ENCODE results near the gene PCK1.

PCK1 gene

DNA sequence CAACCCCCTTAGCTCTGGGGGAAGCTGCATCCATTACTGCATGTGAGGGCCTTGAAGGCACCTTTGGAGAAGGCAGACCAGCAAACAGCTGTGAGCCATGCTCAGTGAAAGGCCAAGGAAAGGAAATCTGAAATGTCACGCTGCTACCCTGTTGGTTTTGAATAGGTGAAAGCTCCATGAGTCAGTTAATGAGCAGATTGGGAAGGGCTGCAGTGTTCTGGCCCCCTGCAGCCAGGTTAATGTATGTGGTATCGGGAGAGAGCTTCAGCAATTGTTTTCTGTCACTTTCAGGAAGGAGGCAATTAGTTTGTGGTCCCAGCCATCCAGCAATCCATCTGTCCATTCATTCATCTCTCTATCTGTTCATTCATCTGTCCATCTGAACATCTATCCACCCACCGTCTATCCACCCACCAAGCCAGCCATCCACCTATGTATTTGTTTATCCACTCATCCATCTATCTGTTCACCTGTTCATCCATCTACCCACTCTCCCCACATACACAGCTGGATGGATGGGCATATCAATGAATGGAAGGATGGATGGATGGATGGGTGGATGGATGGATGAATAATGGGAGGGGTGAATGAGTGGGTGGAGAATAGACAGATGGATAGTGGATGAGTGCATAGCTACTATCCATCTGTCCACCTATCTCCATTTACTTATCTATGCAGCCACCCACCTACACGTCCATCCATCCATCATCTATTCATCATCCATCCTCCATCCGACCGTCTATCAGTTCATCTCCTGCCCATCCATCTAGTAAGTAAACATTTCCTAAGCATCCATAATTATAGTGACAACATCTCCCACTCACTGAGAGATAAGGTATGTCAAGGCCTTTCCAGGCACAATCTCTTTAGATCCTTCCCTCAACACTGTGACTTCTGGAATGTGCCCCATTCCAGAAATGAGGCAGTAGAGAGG, 16.0 kb downstream of the PCK1 start:
- DNase-seq (ENCODE audit: low spot score), result no peak

DNA sequence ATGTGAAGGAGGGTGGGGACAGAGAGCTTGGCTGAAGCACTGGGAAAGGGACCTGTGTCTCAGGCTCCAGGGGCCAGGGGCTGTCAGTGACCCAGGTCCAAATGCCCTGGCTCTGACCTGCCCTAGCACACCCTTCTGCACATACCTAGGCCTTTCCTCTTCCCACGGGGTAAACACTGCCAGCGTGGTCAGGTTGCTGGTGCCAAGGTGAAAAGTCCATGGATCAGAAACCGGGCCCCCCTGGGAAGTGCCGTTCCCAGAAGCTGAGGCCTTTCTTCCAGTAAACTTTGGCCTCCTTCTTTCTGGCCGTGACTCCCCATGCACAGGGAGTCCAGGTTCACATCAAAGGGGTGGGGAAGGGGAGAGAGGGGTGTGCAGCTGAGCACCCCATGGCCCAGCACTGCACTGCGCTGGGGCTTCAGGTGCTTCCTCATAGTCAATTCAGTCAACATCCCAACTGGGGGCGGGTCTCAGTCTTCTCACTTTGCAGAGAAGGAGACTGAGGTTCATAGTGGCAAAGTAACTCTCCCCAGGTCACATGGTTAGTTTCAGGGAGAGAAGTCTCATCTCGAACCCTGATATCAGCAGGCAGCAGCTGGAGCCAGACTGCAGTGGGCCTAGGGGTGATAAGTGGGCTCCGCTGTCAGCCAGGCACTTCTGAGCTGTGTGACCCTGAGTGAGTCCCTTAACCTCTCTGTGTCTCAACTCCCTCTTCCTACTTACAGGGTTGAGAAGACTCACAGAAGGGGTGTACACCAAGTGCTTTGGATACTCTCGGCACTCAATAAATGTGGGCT, 17.0 kb downstream of the PCK1 start:
- no peak for DNase-seq (ENCODE audit: low spot score)

DNA sequence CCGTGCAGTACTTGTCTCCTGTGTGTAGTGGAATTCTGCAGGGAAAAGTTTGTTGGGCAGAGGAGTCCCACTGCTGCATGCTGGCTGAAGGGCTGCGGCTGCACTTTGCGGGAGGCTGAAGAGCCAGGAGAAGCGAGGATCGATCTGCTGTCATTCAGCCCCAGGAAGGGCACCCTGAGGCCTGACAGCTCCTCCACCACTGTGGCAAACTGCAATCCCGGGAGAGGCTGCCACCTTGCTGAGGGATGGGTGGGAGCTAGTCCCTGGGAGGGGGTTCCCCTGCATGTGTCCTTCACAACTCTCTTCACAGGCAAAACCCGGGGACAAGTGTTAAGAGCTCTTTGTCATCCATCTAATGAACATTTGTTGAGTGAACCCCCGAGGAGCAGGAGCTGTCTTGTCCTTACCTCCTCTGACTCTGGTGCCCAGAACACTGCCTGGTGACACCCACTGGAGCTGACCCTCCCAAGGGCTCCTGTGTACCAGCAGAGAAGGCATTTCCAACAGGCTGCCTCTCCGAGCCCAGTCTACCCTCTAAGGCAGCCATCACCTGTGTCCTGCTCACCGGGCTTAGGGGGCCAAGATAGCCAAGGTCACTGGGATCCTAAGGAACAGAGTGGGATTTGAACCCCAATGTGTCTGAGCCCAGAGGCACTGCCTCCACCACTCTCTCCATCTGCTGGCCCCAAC, 17.7 kb downstream of the PCK1 start:
- no peak for DNase-seq (ENCODE audit: low spot score)

DNA sequence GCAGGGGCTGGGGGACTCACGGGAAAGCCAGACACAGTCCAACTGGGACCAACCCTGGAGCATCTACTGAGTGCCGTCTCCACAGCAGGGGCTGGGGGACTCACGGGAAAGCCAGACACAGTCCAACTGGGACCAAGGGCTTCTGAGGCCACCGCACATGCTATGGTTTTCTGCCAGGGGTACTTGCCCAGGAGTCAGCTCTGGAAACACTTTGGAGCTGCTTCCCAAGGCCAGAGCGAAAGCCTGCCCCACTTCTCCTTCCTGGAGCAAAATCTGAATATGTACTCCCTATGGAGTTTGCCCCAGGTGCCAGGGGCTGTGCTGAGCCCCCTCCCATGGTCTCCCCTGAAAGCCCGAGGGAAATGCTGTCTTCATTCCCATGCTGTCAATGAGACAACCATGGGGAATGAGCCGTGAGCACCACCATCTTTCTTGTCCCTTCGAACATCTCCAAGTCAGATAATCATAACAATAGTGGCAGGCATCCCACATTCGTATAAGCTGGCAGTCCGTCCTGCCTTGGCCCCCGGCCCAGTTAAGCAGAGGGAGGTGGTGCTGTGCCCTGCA, 18.5 kb downstream of the PCK1 start:
- no peak for DNase-seq (ENCODE audit: low spot score)

DNA sequence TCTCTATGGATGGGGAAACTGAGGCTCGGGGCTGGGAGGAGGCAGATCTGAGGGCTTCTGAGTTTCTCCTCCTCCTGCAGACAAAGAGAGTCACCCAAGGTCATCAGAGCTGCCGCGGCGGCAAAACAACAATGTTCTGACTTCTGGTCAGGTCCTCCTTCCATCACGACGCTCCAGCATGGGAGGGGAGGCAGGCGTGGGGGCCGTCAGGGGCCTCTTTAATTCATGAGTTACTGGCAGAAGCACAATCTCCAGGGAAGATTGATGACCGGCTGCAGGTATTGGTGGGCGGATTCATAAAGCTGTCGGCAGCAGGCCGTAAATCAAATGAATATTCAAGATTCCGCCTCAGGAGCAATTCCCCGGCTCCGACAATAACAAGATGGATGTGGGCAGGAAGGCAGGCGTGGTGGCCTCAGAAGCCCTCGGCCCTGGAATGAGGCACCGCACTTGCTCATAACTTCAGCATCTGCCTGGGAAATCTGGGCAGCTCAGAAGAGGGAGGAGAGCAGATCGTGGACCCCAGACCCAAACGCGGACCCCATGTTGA, 19.1 kb downstream of the PCK1 start:
- no peak for DNase-seq (ENCODE audit: low spot score)

- DNase-seq (ENCODE audit: low spot score), result no peak
These were observed 19.7 kb downstream of the PCK1 start for GRCh38 chr20:57580478-57581201.

- no peak for DNase-seq (ENCODE audit: low spot score)
These were observed 20.5 kb downstream of the PCK1 start for GRCh38 chr20:57581202-57582028.

DNA sequence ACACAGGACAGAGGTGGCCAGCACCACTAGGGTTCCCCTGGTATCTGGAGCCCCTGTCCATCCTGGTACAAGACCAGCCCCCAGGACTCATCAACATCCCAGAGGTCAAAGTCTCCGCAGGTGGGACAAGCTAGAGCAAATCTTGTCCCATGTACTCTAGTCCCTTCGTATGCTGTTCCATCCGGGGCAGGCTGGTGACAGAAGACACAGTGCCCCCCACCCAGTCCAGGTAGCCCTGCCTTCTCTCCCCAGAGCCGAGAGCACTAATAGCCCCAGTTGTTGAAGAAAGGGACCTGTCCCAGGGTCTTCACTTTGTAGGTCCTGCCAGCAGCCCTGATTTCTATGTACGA, 21.1 kb downstream of the PCK1 start:
- no peak for DNase-seq (ENCODE audit: low spot score)

DNA sequence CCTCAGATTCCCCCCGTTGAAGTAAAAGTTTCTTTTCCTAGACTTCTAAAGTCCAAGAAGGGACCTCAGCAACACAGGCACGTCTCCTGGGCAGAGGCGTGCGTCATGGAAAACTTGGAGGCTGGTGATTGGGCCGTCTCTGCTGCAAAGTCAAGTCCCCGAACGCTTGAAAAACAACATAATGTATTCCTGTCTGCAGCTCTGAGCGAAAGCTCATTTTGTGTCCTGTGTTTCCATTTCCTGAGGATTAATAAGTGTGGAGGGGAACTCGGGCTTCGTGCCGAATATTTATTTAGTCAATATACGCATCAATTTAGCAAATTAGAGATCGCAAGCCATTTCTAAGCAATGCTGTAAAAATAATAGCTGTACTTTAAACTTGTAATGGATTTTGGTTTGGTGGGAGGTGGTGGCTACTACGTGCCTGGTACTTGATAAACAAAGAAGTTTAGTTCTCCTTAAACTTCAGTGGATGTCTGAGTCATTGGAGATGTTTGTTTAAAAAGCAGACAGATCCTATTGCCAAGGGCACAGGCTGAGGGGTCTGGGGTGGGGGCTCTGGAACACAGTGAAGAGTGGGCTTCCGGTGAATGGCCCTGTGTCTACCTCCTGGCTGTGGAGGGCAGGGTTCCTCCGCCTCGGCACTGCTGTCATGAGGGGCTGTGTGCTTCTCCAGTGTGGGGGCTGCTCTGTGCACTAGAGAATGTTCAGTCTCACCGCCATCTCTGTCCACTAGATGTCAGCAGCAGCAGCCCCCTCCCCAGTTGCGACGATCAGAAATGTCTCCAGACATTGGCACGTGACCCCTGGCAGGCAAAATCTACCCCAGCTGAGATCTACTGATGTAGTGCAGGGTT, 21.8 kb downstream of the PCK1 start:
- DNase-seq (ENCODE audit: low spot score), result peak; percentile 41

DNA sequence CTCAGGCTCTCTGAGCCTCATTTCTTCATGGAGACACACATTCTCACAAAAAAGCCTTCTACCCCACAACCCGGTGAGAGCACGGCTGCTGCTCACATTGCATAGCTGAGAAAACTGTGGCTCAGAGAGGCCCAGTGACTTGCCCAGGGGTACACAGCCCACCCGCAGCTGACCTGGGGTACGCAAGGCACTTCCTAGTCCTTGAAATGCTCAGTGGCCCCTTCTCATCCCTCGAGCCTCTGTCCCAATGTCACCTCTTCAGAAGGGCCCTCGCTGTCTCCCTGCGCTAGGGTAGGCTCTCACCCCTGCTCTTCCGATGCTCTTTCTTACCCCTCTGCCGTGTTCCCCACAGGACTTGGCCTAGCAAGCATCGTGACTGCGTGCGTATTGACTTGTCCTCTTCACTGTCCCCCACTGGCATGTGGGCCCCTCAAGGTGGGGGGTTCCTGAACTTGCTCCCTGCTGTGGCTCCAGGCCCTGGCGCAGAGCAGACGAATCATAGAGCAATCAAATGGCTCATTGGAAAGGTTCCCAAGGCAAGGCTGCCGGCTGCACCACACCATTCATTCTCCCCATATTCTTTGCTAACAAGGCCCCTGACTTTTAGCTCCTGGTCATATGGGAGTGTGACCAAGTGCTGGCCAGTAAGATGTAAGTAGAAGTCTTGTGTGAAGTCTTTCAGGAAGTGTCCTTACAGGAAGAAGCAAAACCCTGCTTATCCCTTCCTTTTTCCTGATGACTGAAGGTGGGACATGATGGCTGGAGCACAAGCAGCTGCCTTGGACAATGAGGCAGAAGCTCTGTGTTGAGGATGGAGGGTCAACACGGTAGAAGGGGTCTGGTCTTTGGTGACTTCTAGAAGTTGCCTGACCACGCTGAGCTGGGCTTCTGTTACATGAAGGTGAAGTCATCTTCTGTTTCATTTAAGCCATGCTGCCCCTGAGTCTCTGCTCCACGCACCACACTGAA, 22.7 kb downstream of the PCK1 start:
- DNase-seq (ENCODE audit: low spot score), result no peak

DNA sequence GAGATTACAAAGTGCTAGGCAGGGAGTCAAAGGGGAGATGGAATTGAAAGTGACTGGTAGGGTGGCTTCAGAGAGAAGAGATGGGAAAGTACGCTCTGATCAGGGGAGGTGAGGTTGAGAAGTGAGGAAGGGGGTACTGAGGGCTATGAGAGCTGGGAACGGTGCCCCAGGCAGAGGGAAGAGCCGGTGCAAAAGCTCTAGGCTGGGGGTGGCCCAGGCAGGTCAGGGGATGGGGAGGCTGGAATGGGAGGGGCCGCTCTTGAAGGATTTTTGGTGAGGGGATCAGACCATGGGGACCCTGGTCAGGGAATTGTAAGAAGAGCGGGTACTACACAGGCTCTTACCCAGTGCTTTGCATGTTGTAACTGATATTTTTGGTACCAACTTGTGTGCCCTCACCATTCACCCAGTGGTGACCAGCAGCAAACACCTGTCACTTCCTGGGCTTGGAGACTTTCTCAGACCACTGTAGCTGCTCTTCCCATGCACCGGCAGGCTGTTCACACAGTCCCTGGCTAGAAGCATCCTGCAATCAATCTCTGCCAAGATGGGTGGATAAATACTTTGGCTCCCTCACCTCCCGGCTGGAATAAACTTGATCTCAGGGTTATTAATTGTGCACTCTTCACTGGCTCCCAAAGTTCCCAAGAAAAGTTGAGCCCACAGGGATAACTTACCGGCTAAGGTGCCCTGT, 24.0 kb downstream of the PCK1 start:
- no peak for DNase-seq (ENCODE audit: low spot score)

- DNase-seq (ENCODE audit: low spot score), result no peak
These were observed 24.7 kb downstream of the PCK1 start for GRCh38 chr20:57585466-57586213.

- no peak for DNase-seq (ENCODE audit: low spot score)
These were observed 25.5 kb downstream of the PCK1 start for GRCh38 chr20:57586370-57586793.

DNA sequence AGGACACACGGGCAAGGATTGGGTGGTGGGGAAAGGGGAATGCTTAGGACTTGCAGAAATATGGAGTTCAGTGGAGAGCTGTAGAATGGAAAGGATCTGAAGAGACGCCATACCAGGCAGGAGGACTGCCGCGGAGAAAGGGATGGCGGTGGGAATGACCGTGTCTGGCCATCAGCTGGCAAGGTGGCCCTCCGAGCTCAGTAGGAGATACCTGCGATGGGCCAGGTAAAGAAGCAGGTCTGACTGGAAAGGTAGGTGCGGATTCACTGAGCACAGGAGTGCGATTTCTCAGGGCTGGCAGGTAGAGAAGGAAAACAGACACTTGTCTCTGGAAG, 26.0 kb downstream of the PCK1 start:
- DNase-seq (ENCODE audit: low spot score), result no peak

- DNase-seq (ENCODE audit: low spot score), result no peak
These were observed 26.5 kb downstream of the PCK1 start for GRCh38 chr20:57587278-57587988.

GRCh38 chr20:57587989-57588377, 27.1 kb downstream of the PCK1 start:
- no peak for DNase-seq (ENCODE audit: low spot score)

Data from SK-N-DZ (cell line).